Astrocyte of the hippocampus (primary cell): ENCODE data around the gene FTSJ1.
A peak's percentile ranks its signal among the peaks of the same experiment; 100 is the strongest.
"Not testable (repeated sequence)": the region's sequence is repeated elsewhere in the genome, so short reads cannot be mapped to it uniquely, and the experiment has no call there.

Experiments
- DNase-seq: peaks from one replicate; pipeline ENCODE4 v3.0.0; 2011; ENCODE audit warnings: low read depth, low spot score

The FTSJ1 gene

GRCh38 chrX:48523682-48524081, 47.7 kb downstream of the FTSJ1 start:
- DNase-seq = no peak

- not testable (repeated sequence) for DNase-seq
Observed at GRCh38 chrX:48525853-48526252, 49.9 kb downstream of the FTSJ1 start.

DNA sequence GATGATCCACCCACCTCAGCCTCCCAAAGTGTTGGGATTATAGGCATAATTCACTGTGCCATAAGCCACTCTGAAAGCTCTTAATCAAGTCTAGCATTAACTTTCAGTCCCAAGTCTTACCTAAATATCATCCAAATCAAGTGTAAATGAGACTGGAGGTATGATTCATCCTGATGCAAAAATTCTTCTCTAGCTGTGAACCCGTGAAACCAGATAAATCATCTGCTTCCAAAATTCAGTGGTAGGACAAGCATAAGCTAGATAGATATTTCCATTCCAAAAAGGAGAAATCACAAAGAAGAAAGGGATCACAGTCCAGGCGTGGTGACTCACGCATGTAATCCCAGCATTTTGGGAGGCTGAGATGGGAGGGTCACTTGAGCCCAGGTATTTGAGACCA, 54.7 kb downstream of the FTSJ1 start:
- DNase-seq = peak; percentile 11

- DNase-seq = peak; percentile 71
Observed at GRCh38 chrX:48531358-48531959, 55.5 kb downstream of the FTSJ1 start.

DNA sequence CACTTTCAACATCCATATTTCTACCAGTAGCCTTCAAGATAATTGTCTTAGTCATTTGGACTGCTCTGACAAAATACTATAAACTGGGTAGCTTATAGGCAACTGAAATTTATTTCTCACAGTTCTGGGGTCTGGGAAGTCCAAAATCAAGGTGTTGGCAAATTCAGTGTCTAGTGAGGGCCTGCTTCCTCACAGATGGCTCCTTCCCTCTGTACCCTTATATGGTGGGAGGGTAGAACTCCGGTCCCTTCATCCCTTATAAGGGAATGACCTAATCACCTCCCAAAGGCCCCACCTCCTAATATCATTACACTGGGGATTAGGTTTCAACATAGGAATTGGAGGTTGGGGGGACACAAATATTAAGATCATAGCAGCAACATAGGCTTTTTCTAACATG, 56.2 kb downstream of the FTSJ1 start:
- no peak for DNase-seq

GRCh38 chrX:48533165-48533564, 57.2 kb downstream of the FTSJ1 start:
- DNase-seq = no peak
